Measurements from ENCODE around the gene ARHGAP19.

The ARHGAP19 gene

DNA sequence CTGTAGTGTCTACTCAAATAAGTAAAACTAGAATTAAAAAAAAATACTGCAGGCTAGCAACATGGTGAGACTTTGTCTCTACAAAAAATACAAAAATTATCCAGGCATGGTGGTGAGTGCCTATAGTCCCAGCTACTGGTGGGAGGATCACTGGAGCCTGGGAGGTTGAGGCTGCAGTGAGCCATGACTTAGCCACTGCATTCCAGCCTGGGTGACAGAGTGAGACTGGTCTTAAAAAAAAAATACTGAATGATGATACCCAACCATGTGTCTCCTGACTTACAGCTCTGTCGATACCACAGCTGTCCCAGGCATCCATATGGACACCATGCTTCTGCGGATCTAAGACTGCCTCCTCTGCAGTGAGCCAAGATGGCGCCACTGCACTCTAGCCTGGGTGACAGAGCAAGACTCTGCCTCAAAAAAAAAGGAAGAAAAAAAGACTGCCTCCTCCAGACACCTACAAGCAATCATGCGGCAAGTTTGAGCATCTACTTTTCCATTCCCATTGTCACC, 18.7 kb upstream of the ARHGAP19 start:
- TF ChIP-seq, protein P1, sequence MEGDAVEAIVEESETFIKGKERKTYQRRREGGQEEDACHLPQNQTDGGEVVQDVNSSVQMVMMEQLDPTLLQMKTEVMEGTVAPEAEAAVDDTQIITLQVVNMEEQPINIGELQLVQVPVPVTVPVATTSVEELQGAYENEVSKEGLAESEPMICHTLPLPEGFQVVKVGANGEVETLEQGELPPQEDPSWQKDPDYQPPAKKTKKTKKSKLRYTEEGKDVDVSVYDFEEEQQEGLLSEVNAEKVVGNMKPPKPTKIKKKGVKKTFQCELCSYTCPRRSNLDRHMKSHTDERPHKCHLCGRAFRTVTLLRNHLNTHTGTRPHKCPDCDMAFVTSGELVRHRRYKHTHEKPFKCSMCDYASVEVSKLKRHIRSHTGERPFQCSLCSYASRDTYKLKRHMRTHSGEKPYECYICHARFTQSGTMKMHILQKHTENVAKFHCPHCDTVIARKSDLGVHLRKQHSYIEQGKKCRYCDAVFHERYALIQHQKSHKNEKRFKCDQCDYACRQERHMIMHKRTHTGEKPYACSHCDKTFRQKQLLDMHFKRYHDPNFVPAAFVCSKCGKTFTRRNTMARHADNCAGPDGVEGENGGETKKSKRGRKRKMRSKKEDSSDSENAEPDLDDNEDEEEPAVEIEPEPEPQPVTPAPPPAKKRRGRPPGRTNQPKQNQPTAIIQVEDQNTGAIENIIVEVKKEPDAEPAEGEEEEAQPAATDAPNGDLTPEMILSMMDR (IDR thresholded peaks at IDR 0.05; ENCODE audit: insufficient read depth, missing control alignments): no peak
- FAIRE-seq: no peak
- no peak for DNase-seq (ENCODE audit: insufficient read length, low spot score)

DNA sequence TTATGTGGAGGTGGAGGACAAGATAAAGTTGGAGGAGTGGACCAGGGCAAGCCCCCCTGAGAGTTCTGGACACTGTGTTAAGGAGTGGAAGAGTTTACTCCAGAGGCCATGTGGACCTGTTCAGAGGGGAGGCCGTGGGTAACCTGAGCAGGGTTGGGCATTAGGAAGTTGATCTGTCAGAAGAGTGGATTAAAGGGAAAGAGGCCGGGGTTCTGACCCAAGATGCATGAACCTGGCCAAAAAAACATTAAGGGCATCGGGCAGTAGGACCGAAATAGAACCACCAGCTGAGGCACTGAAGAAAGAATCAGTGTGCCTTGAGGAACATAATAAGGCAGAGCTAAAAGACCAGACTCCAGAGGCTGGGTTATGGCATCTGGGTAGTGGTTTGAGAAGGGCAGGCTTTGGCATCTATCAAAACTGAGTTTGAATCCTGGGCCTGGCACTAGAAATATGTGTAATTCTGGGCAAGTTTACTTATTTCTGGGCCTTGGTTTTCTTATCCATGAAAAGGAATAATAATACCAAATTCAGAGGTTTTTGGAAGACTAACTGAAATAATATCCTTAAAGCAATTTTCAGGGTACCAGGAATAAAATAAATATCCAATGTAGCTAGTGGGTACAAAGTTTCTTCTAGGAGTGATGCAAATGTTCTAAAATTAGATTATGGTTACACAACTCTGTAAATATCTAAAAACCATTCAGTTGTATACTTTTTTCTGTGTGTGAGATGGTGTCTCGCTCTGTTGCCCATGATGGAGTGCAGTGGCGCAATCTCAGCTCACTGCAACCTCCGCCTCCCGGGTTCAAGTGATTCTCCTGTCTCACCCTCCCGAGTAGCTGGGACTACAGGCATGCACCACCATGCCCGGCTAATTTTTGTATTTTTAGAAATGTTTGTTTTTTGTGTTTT, 15.7 kb upstream of the ARHGAP19 start:
- TF ChIP-seq, protein P1 (IDR thresholded peaks at IDR 0.05; ENCODE audit: insufficient read depth, missing control alignments): no peak

DNA sequence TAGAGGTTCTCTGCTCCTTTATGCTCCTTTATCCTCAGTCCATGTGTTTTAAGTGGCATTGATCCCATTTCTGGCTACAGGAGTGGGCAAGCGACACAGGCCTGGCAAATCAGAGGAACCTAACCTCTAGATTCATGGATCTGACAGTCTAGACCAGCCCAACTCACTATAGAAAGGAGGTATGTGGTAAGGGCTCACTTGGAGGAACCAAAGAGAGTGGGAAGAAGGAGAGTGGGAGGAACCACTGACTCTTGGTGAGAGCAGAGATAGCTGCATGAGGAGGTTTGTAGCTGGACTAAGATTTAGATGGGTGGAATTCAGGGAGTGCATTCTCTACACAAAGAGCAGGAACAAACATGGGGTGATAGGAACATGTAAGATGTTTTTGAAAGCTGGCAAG, 15.0 kb upstream of the ARHGAP19 start:
- TF ChIP-seq, protein P1 (IDR thresholded peaks at IDR 0.05; ENCODE audit: insufficient read depth, missing control alignments): no peak
- no peak for FAIRE-seq
- no peak for DNase-seq (ENCODE audit: insufficient read length, low spot score)

More for the DNA sequence above, 15.7 kb upstream of the ARHGAP19 start:
- FAIRE-seq: no peak
- no peak for DNase-seq (ENCODE audit: insufficient read length, low spot score)

DNA sequence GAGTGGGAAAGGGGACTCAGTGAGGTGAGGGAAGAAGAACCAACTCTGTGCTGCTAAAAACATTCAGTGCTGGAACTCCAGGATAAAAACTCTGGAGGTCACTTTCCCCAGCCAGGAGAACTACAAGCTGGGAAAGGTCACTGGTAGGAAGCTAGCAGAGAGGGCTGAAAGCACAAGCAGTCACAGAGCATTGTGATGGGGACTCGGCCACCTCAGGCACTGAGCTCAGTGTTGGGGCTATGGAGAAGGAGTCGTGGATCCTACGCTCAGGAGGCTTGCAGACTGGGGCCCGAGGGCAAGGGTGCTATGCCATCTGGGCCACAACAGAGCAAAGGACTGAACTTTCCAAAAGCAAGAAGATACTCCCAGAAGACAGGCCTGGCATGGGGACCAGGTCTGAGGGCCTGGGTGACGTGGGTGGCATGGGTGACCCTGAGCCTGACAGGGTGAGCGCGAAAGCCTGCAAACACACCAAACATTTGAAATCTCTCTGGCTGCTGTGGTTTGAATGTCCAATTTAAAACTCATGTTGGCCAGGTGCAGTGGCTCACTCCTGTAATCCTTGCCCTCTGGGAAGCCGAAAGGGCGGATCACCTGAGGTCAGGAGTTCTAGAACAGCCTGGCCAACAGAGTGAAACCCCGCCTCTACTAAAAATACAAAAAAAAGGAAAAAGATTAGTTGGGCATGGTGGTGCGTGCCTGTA, 9.8 kb upstream of the ARHGAP19 start:
- TF ChIP-seq, protein P1 (IDR thresholded peaks at IDR 0.05; ENCODE audit: insufficient read depth, missing control alignments): no peak

DNA sequence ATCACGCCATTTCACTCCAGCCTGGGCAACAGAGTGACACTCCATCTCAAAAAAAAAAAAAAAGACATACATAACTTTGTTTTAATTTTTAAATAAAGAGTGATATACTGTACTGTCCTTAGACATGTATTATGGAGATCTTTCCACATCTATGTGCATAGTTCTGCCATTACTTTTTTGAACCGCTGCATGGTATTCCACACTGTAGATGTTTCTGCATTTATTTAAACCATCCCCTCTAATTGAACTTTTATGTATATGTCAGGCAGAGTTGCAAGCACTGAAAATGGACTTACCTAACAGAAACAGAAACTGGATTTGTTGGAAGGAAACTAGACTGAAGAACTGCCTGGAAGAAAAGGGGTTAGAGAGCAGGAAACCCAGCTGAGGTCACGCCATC, 8.5 kb upstream of the ARHGAP19 start:
- DNase-seq (ENCODE audit: insufficient read length, low spot score) (no peak), FAIRE-seq (no peak)

More for the DNA sequence above, 9.8 kb upstream of the ARHGAP19 start:
- FAIRE-seq (no peak), DNase-seq (ENCODE audit: insufficient read length, low spot score) (no peak)

DNA sequence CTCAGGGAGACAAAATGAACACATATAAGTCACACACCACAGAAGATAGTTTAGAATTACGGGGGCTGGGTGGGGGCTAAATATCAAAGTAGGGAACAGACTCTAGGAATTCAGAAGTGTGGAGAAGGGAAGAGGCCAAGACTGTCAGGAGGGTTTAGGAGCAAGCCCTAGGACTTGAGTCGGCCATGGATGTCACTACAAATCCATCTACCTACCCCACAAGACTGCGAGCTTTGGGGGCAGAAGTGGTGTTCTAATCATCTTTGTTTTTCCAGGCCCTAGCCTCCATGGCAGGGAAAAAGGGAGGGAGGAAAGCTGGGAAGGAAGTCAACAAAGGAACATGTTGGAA, 5.8 kb upstream of the ARHGAP19 start:
- TF ChIP-seq, protein P1 (IDR thresholded peaks at IDR 0.05; ENCODE audit: insufficient read depth, missing control alignments): no peak

More for the DNA sequence above, 8.5 kb upstream of the ARHGAP19 start:
- TF ChIP-seq, protein P1 (IDR thresholded peaks at IDR 0.05; ENCODE audit: insufficient read depth, missing control alignments): no peak

More for the DNA sequence above, 5.8 kb upstream of the ARHGAP19 start:
- FAIRE-seq: no peak
- DNase-seq (ENCODE audit: insufficient read length, low spot score): no peak
